GM19240 (cell line): ENCODE results near the gene RTN1.

ENCODE experiments used
- DNase-seq: peaks from one replicate; pipeline ENCODE4 v3.0.0; 2011; ENCODE audit warnings: low spot score; ENCODE audit not compliant: insufficient read length

RTN1 gene

DNA sequence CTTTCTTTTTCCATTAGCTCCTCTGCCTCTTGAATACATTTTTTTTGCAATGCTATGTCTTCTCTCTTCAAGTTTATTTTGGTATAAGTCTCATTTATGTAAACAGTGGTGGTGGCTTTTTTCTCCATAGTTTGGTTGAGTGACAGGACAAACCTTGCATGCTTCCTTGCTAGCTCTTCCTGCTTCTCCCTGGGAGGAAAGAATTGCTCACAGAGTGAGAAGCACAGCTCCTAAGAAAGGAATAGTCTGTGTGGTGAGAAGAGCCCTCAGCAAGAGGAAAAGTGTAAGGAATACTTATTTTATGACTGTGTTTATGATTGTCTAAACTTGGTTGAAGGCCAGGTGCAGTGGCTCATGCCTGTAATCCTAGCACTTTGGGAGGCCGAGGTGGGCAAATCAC is 305.5 kb downstream of the RTN1 start:
- no peak for DNase-seq

DNA sequence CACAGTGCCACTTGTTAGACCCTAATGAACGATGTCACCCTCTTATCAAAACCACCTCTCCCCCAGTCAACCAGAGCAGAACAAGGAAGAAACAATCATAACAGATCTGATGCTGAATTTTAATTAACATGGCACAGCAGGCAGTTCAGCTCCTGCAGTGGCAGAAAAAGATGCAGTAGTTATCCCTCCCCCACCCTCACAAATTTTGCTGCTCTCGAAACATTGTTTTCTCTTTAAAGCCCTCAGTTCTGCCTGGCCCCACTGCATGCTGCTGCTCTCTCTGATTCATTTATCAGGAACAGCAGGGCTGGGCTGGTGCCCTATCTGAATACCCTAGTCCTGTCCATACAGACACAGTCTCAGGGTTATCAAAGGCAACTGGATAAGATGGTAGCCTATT is 306.2 kb downstream of the RTN1 start:
- no peak for DNase-seq

DNA sequence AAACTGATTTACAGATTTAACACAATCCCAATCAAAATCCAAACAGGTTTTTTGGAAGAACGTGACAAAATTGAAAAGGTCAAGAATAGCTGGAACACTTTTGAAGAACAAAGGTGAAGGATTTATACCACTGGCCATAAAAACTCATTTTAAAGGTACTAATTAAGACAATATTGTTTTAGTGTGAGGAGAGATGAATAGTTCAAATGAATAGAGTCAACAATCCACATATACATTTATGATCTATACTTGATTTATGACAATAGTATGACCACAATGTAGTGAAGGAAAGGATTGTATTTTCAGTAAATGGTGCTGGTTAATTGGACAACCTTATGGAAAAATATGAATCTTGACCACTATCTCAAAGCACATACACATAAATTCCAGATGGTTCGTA is 323.3 kb downstream of the RTN1 start:
- no peak for DNase-seq
